ENCODE results near the gene TRIM45. TPM values are rescaled to one million over a fixed set of nuclear protein-coding genes. Genes with fewer than 3 reads are reported as not detected.

TRIM45 gene
- total RNA-seq, 1 experiment from 2014 or later: 3.2 TPM

- Histone ChIP-seq H3K4me1 (ENCODE audit: insufficient read depth, low read length, poor library complexity, severe bottlenecking) (no peaks in the 10 kb centered on the region), H3K36me3 (ENCODE audit: insufficient read depth, low read length, poor library complexity, severe bottlenecking) (no peaks in the 10 kb centered on the region), H3K27me3 (replicated peaks; ENCODE audit: insufficient read depth, low read depth, low read length, poor library complexity) (no peaks in the 10 kb centered on the region), H3K9me3 (ENCODE audit: low read depth, low read length, poor library complexity, severe bottlenecking) (no peaks in the 10 kb centered on the region), H3K27ac (ENCODE audit: low read depth, low read length, poor library complexity, severe bottlenecking) (no peak overlapping the region), H3K4me3 (ENCODE audit: low read depth, low read length, poor library complexity, severe bottlenecking) (no peak overlapping the region)
- no peak for DNase-seq (ENCODE audit: low spot score)
- ChIA-PET CTCF (interaction anchor here (0.6 kb wide), 1 partner anchor 8 kb away, joined by 4 read pairs; no protein-coding TSS in a partner anchor), POLR2A (ENCODE audit: low non-redundant PET) (no interaction called here)
- intact Hi-C loops (cut with micrococcal nuclease; ENCODE audit: unreplicated experiment): no loop called here
- BruUV-seq (replicated peaks): no TSS peak
- no peak for TF ChIP-seq EZH2 (IDR thresholded peaks at IDR 0.05; ENCODE audit: borderline replicate concordance, low read depth, low read length, poor library complexity, severe bottlenecking)
- no peak for TF ChIP-seq CTCF (conservative IDR thresholded peaks at IDR 0.05; ENCODE audit: low read depth, low read length)
Measured at GRCh38 chr1:117166076-117166475, 44.5 kb upstream of the TRIM45 start.

GRCh38 chr1:117164209-117164608 is 42.7 kb upstream of the TRIM45 start:
- TF ChIP-seq EZH2 (IDR thresholded peaks at IDR 0.05; ENCODE audit: borderline replicate concordance, low read depth, low read length, poor library complexity, severe bottlenecking) (no peak), CTCF (conservative IDR thresholded peaks at IDR 0.05; ENCODE audit: low read depth, low read length) (no peak)
- no peaks in the 10 kb centered on the region for H3K27me3 ChIP-seq (replicated peaks; ENCODE audit: insufficient read depth, low read depth, low read length, poor library complexity)
- BruUV-seq (replicated peaks): no TSS peak
- CTCF ChIA-PET: no interaction called here
- intact Hi-C loops (cut with micrococcal nuclease; ENCODE audit: unreplicated experiment): no loop called here
- no peaks in the 10 kb centered on the region for H3K36me3 ChIP-seq (ENCODE audit: insufficient read depth, low read length, poor library complexity, severe bottlenecking)
- no peak for DNase-seq (ENCODE audit: low spot score)
- no peak overlapping the region for H3K4me3 ChIP-seq (ENCODE audit: low read depth, low read length, poor library complexity, severe bottlenecking)
- H3K4me1 ChIP-seq (ENCODE audit: insufficient read depth, low read length, poor library complexity, severe bottlenecking): no peaks in the 10 kb centered on the region
- no peaks in the 10 kb centered on the region for H3K9me3 ChIP-seq (ENCODE audit: low read depth, low read length, poor library complexity, severe bottlenecking)
- POLR2A ChIA-PET (ENCODE audit: low non-redundant PET): no interaction called here
- H3K27ac ChIP-seq (ENCODE audit: low read depth, low read length, poor library complexity, severe bottlenecking): no peak overlapping the region

- BruUV-seq (replicated peaks): no TSS peak
- ChIA-PET CTCF (no interaction called here), POLR2A (ENCODE audit: low non-redundant PET) (no interaction called here)
- Histone ChIP-seq H3K27me3 (replicated peaks; ENCODE audit: insufficient read depth, low read depth, low read length, poor library complexity) (no peaks in the 10 kb centered on the region), H3K4me1 (ENCODE audit: insufficient read depth, low read length, poor library complexity, severe bottlenecking) (no peaks in the 10 kb centered on the region), H3K4me3 (ENCODE audit: low read depth, low read length, poor library complexity, severe bottlenecking) (no peak overlapping the region), H3K9me3 (ENCODE audit: low read depth, low read length, poor library complexity, severe bottlenecking) (no peaks in the 10 kb centered on the region), H3K36me3 (ENCODE audit: insufficient read depth, low read length, poor library complexity, severe bottlenecking) (no peaks in the 10 kb centered on the region), H3K27ac (ENCODE audit: low read depth, low read length, poor library complexity, severe bottlenecking) (no peak overlapping the region)
- no peak for DNase-seq (ENCODE audit: low spot score)
- intact Hi-C loops (cut with micrococcal nuclease; ENCODE audit: unreplicated experiment): no loop called here
- TF ChIP-seq EZH2 (IDR thresholded peaks at IDR 0.05; ENCODE audit: borderline replicate concordance, low read depth, low read length, poor library complexity, severe bottlenecking) (no peak), CTCF (conservative IDR thresholded peaks at IDR 0.05; ENCODE audit: low read depth, low read length) (no peak)
Measured at GRCh38 chr1:117162816-117163215, 41.3 kb upstream of the TRIM45 start.
